HEK293T (cell line): ENCODE results near the gene PDCD6IP.

Experiments
- CTCF ChIA-PET: fragments of 350-600 bp; formaldehyde crosslinking; extraction: SDS; loops from one replicate; lab custom pipeline; 2021; ENCODE audit warnings: antibody characterized with exemption, inconsistent platforms; lab: Yijun Ruan, JAX
- POLR2A ChIA-PET: fragments of 350-600 bp; formaldehyde crosslinking; extraction: SDS; loops from one replicate; lab custom pipeline; 2020; ENCODE audit warnings: antibody characterized with exemption, inconsistent platforms; lab: Yijun Ruan, JAX
- DNase-seq: peaks from one replicate; pipeline ENCODE4 v3.0.0; 2012; ENCODE audit warnings: mixed read lengths; ENCODE audit errors: extremely low spot score
- ARNT ChIP-seq: fragments of 450-650 bp; IDR thresholded peaks from 2 replicates; pipeline ENCODE4 v1.6.1; 2017; ENCODE audit warnings: mild to moderate bottlenecking
- CTBP1 ChIP-seq: fragments of 450-650 bp; IDR thresholded peaks from 2 replicates; pipeline ENCODE4 v1.6.1; 2016; ENCODE audit warnings: borderline replicate concordance
- ELF4 ChIP-seq: fragments of 450-650 bp; IDR thresholded peaks from 2 replicates; pipeline ENCODE4 v1.6.1; 2017; ENCODE audit warnings: antibody characterized with exemption
- FOXK2 ChIP-seq: fragments of 450-650 bp; IDR thresholded peaks from 2 replicates; pipeline ENCODE4 v1.6.1; 2016; ENCODE audit warnings: mild to moderate bottlenecking
- FOXM1 ChIP-seq: fragments of 450-650 bp; IDR thresholded peaks from 2 replicates; pipeline ENCODE4 v1.6.1; 2017; ENCODE audit warnings: mild to moderate bottlenecking, borderline replicate concordance
- HDGF ChIP-seq: fragments of 450-650 bp; IDR thresholded peaks from 2 replicates; pipeline ENCODE4 v1.6.1; 2017; ENCODE audit warnings: antibody characterized with exemption, borderline replicate concordance
- LEF1 ChIP-seq: fragments of 450-650 bp; IDR thresholded peaks from 2 replicates; pipeline ENCODE4 v1.6.1; 2017; ENCODE audit warnings: mild to moderate bottlenecking, borderline replicate concordance
- NFRKB ChIP-seq: fragments of 450-650 bp; IDR thresholded peaks from 2 replicates; pipeline ENCODE4 v1.6.1; 2016; ENCODE audit warnings: mild to moderate bottlenecking, moderate library complexity
- PKNOX1 ChIP-seq: fragments of 450-650 bp; IDR thresholded peaks from 2 replicates; pipeline ENCODE4 v1.6.1; 2016
- SP1 ChIP-seq: fragments of 450-650 bp; IDR thresholded peaks from 2 replicates; pipeline ENCODE4 v1.6.1; 2017
- SUZ12 ChIP-seq: fragments of 450-650 bp; IDR thresholded peaks from 2 replicates; pipeline ENCODE4 v1.6.1; 2016; ENCODE audit warnings: mild to moderate bottlenecking
- ZNF384 ChIP-seq: fragments of 450-650 bp; IDR thresholded peaks from 2 replicates; pipeline ENCODE4 v1.6.1; 2016

Gene PDCD6IP

GRCh38 chr3:33915796-33916546 lies 117.5 kb downstream of the PDCD6IP start:
- TF ChIP-seq PKNOX1, result peak; percentile 25; the same call in 1 of the 2 replicates
- TF ChIP-seq ELF4, result no peak
- no peak for TF ChIP-seq LEF1
- no peak for TF ChIP-seq SUZ12
- TF ChIP-seq FOXM1, result no peak
- TF ChIP-seq ZNF384, result no peak
- ChIA-PET CTCF (interaction anchor here (1.2 to 2.6 kb wide), 3 partner anchors 32 to 99 kb away, joined by 6 to 15 read pairs (median 11); no protein-coding TSS in a partner anchor), POLR2A (no interaction called here)
- DNase-seq, result no peak

GRCh38 chr3:33918126-33918756 lies 119.8 kb downstream of the PDCD6IP start:
- DNase-seq, result no peak
- ChIA-PET CTCF (interaction anchor here (0.6 to 1.0 kb wide), 2 partner anchors 35 to 270 kb away, joined by 3 to 4 read pairs; no protein-coding TSS in a partner anchor), POLR2A (no interaction called here)
- TF ChIP-seq FOXM1 (no peak), NFRKB (no peak), ARNT (no peak), FOXK2 (no peak), HDGF (no peak), ELF4 (no peak), LEF1 (no peak), SP1 (no peak), CTBP1 (no peak), PKNOX1 (no peak)
